HEK293 (cell line): ENCODE results near the gene CCBE1.

Experiments
- CTCF ChIA-PET: fragments of 350-600 bp; formaldehyde crosslinking; extraction: SDS; loops from one replicate; lab custom pipeline; 2021; ENCODE audit warnings: antibody characterized with exemption; lab: Yijun Ruan, JAX
- POLR2A ChIA-PET: fragments of 300-600 bp; formaldehyde crosslinking; extraction: SDS; loops from one replicate; lab custom pipeline; 2020; ENCODE audit warnings: antibody characterized with exemption, inconsistent platforms; lab: Yijun Ruan, JAX
- H3K27ac ChIP-seq: fragments of 200-500 bp; sonication (Bioruptor generic); 2 replicates; pipeline ENCODE4 v1.5.1; 2014; ENCODE audit warnings: low read depth, low read length, control low read depth, inconsistent platforms; ENCODE audit errors: extremely low read depth
- H3K36me3 ChIP-seq, 2 experiments: fragments of 200-500 bp in 1 of 2; sonication (Bioruptor generic) in 1 of 2; 1 replicate in 1 of 2; 2 replicates in 1 of 2; pipeline ENCODE4 v1.5.1; 2014 to 2017; ENCODE audit warnings: inconsistent platforms in 2 of 2, low read length in 2 of 2; ENCODE audit not compliant: control insufficient read depth in 2 of 2, insufficient read depth in 1 of 2
- H3K4me1 ChIP-seq: fragments of 200-500 bp; sonication (Bioruptor generic); 2 replicates; pipeline ENCODE4 v1.5.1; 2014; ENCODE audit warnings: mild to moderate bottlenecking, low read length, inconsistent platforms; ENCODE audit not compliant: control insufficient read depth, insufficient read depth
- H3K4me3 ChIP-seq: 2 replicates; pipeline ENCODE4 v1.5.1; 2011; ENCODE audit warnings: low read depth, mild to moderate bottlenecking, control low read depth, low read length, moderate library complexity
- H3K9me3 ChIP-seq: fragments of 200-500 bp; sonication (Bioruptor generic); 2 replicates; pipeline ENCODE4 v1.5.1; 2014; ENCODE audit warnings: low read depth, low read length, inconsistent platforms; ENCODE audit not compliant: control insufficient read depth, insufficient read depth
- OSR2 ChIP-seq: fragments of 450-650 bp; formaldehyde crosslinking; IDR thresholded peaks from 2 replicates; pipeline ENCODE4 v1.5.1; 2016; ENCODE audit warnings: missing biosample characterization, missing genetic modification characterization
- SCRT1 ChIP-seq: fragments of 450-650 bp; formaldehyde crosslinking; IDR thresholded peaks from 2 replicates; pipeline ENCODE4 v1.5.1; 2016; ENCODE audit warnings: missing biosample characterization, missing genetic modification characterization, borderline replicate concordance
- SP3 ChIP-seq: fragments of 450-650 bp; formaldehyde crosslinking; IDR thresholded peaks from 2 replicates; pipeline ENCODE4 v1.5.1; 2016; ENCODE audit warnings: missing biosample characterization, missing genetic modification characterization
- SP7 ChIP-seq: fragments of 450-650 bp; formaldehyde crosslinking; IDR thresholded peaks from 2 replicates; pipeline ENCODE4 v1.5.1; 2016; ENCODE audit warnings: missing biosample characterization, missing genetic modification characterization
- YY2 ChIP-seq: fragments of 450-650 bp; formaldehyde crosslinking; IDR thresholded peaks from 2 replicates; pipeline ENCODE4 v1.5.1; 2016; ENCODE audit warnings: missing biosample characterization, missing genetic modification characterization
- ZBTB1 ChIP-seq: fragments of 450-650 bp; formaldehyde crosslinking; IDR thresholded peaks from 2 replicates; pipeline ENCODE4 v1.5.1; 2016; ENCODE audit warnings: missing biosample characterization, missing genetic modification characterization
- ZFHX2 ChIP-seq: fragments of 450-650 bp; formaldehyde crosslinking; conservative IDR thresholded peaks from 2 replicates; pipeline ENCODE4 v1.5.1; 2016; ENCODE audit warnings: missing biosample characterization, missing genetic modification characterization
- ZFP69B ChIP-seq: fragments of 450-650 bp; formaldehyde crosslinking; IDR thresholded peaks from 2 replicates; pipeline ENCODE4 v1.5.1; 2016; ENCODE audit warnings: missing biosample characterization, missing genetic modification characterization
- ZNF112 ChIP-seq: fragments of 450-650 bp; formaldehyde crosslinking; IDR thresholded peaks from 2 replicates; pipeline ENCODE4 v1.5.0; 2017; ENCODE audit warnings: missing biosample characterization, missing genetic modification characterization
- ZNF280C ChIP-seq: fragments of 450-650 bp; formaldehyde crosslinking; IDR thresholded peaks from 2 replicates; pipeline ENCODE4 v1.5.1; 2016; ENCODE audit warnings: missing biosample characterization, missing genetic modification characterization
- ZNF292 ChIP-seq: fragments of 450-650 bp; formaldehyde crosslinking; IDR thresholded peaks from 2 replicates; pipeline ENCODE4 v1.5.1; 2016; ENCODE audit warnings: low read depth, missing biosample characterization, missing genetic modification characterization, borderline replicate concordance
- ZNF707 ChIP-seq: fragments of 450-650 bp; formaldehyde crosslinking; IDR thresholded peaks from 2 replicates; pipeline ENCODE4 v1.5.1; 2016; ENCODE audit warnings: missing biosample characterization, missing genetic modification characterization
- ZNF830 ChIP-seq: fragments of 450-650 bp; IDR thresholded peaks from 2 replicates; pipeline ENCODE4 v1.5.0; 2018; ENCODE audit warnings: missing biosample characterization, missing genetic modification characterization, low read depth, mild to moderate bottlenecking, moderate library complexity
- TF ChIP-seq, protein P1 (sequence below): fragments of 450-650 bp; formaldehyde crosslinking; IDR thresholded peaks from 2 replicates; pipeline ENCODE4 v1.5.1; 2016; ENCODE audit warnings: missing biosample characterization, missing genetic modification characterization, borderline replicate concordance
- TF ChIP-seq, protein P2 (sequence below): fragments of 450-650 bp; formaldehyde crosslinking; optimal IDR thresholded peaks from 2 replicates; pipeline ENCODE3; 2016; ENCODE audit warnings: missing biosample characterization, mild to moderate bottlenecking, missing genetic modification characterization

CCBE1 gene

GRCh38 chr18:59712311-59712710 lies 15.1 kb upstream of the CCBE1 start (continued):
- TF ChIP-seq ZNF280C (tag by site-specific recombination) (no peak), ZNF707 (no peak), SP3 (tag by site-specific recombination) (no peak), ZFHX2 (no peak), SCRT1 (tag by site-specific recombination) (no peak)
- TF ChIP-seq, protein P1, sequence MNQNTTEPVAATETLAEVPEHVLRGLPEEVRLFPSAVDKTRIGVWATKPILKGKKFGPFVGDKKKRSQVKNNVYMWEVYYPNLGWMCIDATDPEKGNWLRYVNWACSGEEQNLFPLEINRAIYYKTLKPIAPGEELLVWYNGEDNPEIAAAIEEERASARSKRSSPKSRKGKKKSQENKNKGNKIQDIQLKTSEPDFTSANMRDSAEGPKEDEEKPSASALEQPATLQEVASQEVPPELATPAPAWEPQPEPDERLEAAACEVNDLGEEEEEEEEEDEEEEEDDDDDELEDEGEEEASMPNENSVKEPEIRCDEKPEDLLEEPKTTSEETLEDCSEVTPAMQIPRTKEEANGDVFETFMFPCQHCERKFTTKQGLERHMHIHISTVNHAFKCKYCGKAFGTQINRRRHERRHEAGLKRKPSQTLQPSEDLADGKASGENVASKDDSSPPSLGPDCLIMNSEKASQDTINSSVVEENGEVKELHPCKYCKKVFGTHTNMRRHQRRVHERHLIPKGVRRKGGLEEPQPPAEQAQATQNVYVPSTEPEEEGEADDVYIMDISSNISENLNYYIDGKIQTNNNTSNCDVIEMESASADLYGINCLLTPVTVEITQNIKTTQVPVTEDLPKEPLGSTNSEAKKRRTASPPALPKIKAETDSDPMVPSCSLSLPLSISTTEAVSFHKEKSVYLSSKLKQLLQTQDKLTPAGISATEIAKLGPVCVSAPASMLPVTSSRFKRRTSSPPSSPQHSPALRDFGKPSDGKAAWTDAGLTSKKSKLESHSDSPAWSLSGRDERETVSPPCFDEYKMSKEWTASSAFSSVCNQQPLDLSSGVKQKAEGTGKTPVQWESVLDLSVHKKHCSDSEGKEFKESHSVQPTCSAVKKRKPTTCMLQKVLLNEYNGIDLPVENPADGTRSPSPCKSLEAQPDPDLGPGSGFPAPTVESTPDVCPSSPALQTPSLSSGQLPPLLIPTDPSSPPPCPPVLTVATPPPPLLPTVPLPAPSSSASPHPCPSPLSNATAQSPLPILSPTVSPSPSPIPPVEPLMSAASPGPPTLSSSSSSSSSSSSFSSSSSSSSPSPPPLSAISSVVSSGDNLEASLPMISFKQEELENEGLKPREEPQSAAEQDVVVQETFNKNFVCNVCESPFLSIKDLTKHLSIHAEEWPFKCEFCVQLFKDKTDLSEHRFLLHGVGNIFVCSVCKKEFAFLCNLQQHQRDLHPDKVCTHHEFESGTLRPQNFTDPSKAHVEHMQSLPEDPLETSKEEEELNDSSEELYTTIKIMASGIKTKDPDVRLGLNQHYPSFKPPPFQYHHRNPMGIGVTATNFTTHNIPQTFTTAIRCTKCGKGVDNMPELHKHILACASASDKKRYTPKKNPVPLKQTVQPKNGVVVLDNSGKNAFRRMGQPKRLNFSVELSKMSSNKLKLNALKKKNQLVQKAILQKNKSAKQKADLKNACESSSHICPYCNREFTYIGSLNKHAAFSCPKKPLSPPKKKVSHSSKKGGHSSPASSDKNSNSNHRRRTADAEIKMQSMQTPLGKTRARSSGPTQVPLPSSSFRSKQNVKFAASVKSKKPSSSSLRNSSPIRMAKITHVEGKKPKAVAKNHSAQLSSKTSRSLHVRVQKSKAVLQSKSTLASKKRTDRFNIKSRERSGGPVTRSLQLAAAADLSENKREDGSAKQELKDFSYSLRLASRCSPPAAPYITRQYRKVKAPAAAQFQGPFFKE, result no peak

GRCh38 chr18:59708988-59709387 lies 11.8 kb upstream of the CCBE1 start:
- H3K36me3 ChIP-seq, result no peaks in the 10 kb centered on the region
- TF ChIP-seq OSR2 (tag by site-specific recombination) (no peak), ZNF112 (tag by site-specific recombination) (no peak)
- TF ChIP-seq, protein P2, sequence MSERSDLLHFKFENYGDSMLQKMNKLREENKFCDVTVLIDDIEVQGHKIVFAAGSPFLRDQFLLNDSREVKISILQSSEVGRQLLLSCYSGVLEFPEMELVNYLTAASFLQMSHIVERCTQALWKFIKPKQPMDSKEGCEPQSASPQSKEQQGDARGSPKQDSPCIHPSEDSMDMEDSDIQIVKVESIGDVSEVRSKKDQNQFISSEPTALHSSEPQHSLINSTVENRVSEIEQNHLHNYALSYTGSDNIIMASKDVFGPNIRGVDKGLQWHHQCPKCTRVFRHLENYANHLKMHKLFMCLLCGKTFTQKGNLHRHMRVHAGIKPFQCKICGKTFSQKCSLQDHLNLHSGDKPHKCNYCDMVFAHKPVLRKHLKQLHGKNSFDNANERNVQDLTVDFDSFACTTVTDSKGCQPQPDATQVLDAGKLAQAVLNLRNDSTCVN (tag by site-specific recombination), result no peak
- H3K27ac ChIP-seq, result no peak overlapping the region
- H3K4me3 ChIP-seq, result no peak overlapping the region
- no peaks in the 10 kb centered on the region for H3K4me1 ChIP-seq
- POLR2A ChIA-PET, result no interaction called here
- CTCF ChIA-PET, result interaction anchor here (1.1 to 5.0 kb wide), 2 partner anchors 12 to 78 kb away, joined by 3 to 33 read pairs; partner anchors contain the start of gene CCBE1
- no peaks in the 10 kb centered on the region for H3K9me3 ChIP-seq

GRCh38 chr18:59707306-59707705 lies 10.1 kb upstream of the CCBE1 start:
- H3K36me3 ChIP-seq, result no peaks in the 10 kb centered on the region
- TF ChIP-seq ZBTB1 (tag by site-specific recombination) (no peak), YY2 (no peak), ZFP69B (tag by site-specific recombination) (no peak), ZNF830 (no peak), SP7 (tag by site-specific recombination) (no peak), ZNF292 (tag by site-specific recombination) (no peak)
- TF ChIP-seq, all 188 proteins: peak for 0
- POLR2A ChIA-PET, result interaction anchor here (0.9 kb wide), 1 partner anchor 10 kb away, joined by 8 read pairs; no protein-coding TSS in a partner anchor
- no peak overlapping the region for H3K27ac ChIP-seq
- no peaks in the 10 kb centered on the region for H3K9me3 ChIP-seq
- no peak overlapping the region for H3K4me3 ChIP-seq
- no peaks in the 10 kb centered on the region for H3K4me1 ChIP-seq
- CTCF ChIA-PET, result interaction anchor here (1.1 to 5.0 kb wide), 2 partner anchors 10 to 61 kb away, joined by 4 to 33 read pairs; partner anchors contain the start of gene CCBE1
